NT2/D1 (cell line): ENCODE data around the gene CSNK2A1.

Source experiments
- DNase-seq: peaks from one replicate; pipeline ENCODE4 v3.0.0-alpha.2; 2011; ENCODE audit warnings: low read depth, low spot score
- H3K27me3 ChIP-seq: 2 replicates; pipeline ENCODE4 v1.6.0; 2011; ENCODE audit warnings: mild to moderate bottlenecking; ENCODE audit not compliant: insufficient read length, insufficient read depth
- H3K36me3 ChIP-seq: 2 replicates; pipeline ENCODE4 v1.6.1; 2011; ENCODE audit warnings: mild to moderate bottlenecking, low read length, mixed read lengths; ENCODE audit not compliant: insufficient read depth, insufficient read length
- H3K4me1 ChIP-seq: 2 replicates; pipeline ENCODE4 v1.5.1; 2011; ENCODE audit not compliant: insufficient read depth, insufficient read length
- H3K4me3 ChIP-seq: 2 replicates; pipeline ENCODE4 v1.5.1; 2011; ENCODE audit warnings: low read depth; ENCODE audit not compliant: insufficient read length
- H3K9ac ChIP-seq: 2 replicates; pipeline ENCODE4 v1.6.0; 2011; ENCODE audit warnings: low read depth; ENCODE audit not compliant: insufficient read length
- H3K9me3 ChIP-seq: 2 replicates; pipeline ENCODE4 v1.5.1; 2011; ENCODE audit warnings: mild to moderate bottlenecking, low read length; ENCODE audit not compliant: insufficient read depth
- SUZ12 ChIP-seq: IDR thresholded peaks from 2 replicates; pipeline ENCODE4 v1.6.1; 2011; ENCODE audit not compliant: insufficient read length, insufficient read depth; ENCODE audit errors: extremely low read depth
- YY1 ChIP-seq: IDR thresholded peaks from 2 replicates; pipeline ENCODE4 v1.6.1; 2011; ENCODE audit not compliant: insufficient read length, insufficient read depth
- ZNF274 ChIP-seq: IDR thresholded peaks from 2 replicates; pipeline ENCODE4 v1.6.1; 2011; ENCODE audit warnings: mild to moderate bottlenecking, low read depth, low read length

CSNK2A1 gene

GRCh38 chr20:431012-431904 lies 112.3 kb downstream of the CSNK2A1 start:
- Histone ChIP-seq H3K27me3 (peaks cover 5% of the 10 kb centered on the region), H3K36me3 (peaks cover 83% of the 10 kb centered on the region), H3K4me3 (no peak overlapping the region), H3K9ac (no peak overlapping the region), H3K4me1 (peaks cover 26% of the 10 kb centered on the region), H3K9me3 (no peaks in the 10 kb centered on the region)
- TF ChIP-seq YY1 (no peak), ZNF274 (no peak), SUZ12 (no peak)
- DNase-seq, result peak; percentile 47

DNA sequence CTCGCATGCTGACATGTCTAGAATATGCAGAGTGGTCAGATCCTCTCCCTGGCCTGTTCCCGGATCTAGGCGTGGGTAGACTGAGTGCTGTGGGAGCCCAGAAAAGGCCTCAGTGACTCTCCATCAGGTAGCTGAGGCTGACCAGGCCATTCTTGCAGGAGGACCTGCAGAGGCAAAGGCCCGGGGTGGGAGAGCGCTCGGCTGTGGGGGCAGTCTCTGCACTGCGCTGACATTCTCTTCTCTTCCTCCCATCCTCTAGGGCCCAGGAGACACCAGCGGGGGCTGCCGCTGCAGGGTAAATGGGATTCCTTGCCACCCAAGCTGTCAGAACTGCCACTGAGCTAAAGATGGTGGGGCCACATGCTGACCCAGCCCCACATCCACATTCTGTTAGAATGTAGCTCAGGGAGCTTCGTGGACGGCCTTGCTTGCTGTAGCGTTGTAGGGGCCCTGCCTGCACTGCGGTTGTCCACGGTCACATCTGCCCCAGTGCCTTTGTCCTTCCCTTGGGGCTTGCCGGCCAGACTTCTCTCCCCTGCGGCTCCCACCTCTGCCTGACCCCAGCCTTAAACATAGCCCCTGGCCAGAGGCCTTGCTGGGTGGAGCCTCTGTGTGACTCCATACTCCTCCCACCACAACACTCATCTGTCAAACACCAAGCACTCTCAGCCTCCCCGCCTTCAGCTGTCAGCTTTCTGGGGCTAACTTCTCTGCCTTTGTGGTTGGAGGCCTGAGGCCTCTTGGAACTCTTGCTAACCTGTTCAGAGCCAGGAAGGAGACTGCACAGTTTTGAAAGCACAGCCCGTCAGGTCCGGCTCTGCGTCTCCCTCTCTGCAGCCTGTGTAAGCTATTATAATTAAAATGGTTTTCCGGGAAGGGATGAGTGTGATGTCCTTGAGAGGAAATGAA lies 113.2 kb downstream of the CSNK2A1 start:
- Histone ChIP-seq H3K4me1 (peaks cover 26% of the 10 kb centered on the region), H3K9ac (no peak overlapping the region), H3K4me3 (no peak overlapping the region), H3K9me3 (no peaks in the 10 kb centered on the region), H3K27me3 (peaks cover under 1% of the 10 kb centered on the region), H3K36me3 (peaks cover 75% of the 10 kb centered on the region)
- no peak for DNase-seq
- TF ChIP-seq YY1, result no peak
- TF ChIP-seq SUZ12, result no peak
- TF ChIP-seq ZNF274, result no peak

DNA sequence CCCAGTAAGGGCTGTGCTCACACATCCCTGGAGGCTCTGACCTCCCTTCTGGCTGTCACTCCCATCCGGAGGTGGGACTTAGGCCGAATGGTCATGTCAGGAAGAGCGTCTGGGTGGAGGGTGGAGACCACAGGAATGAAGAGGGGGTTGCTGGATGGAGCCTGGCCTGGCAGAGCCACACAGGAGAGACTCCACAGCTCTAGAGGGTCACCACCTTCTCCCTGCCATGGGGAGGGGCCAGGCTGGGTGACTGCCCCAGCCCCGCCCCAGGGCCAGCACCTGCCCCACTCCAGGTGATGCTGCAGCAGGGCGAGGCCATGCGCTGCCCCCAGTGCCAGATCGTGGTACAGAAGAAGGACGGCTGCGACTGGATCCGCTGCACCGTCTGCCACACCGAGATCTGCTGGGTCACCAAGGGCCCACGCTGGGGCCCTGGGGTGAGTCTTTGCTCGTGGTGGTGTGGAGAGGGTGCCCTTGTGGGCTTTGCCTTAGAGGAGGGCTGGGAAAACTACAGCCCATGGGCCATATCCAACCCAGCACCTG lies 114.9 kb downstream of the CSNK2A1 start:
- peaks cover 74% of the 10 kb centered on the region for H3K36me3 ChIP-seq
- TF ChIP-seq ZNF274, result no peak
- no peak for TF ChIP-seq YY1
- no peak for TF ChIP-seq SUZ12
- no peaks in the 10 kb centered on the region for H3K27me3 ChIP-seq

DNA sequence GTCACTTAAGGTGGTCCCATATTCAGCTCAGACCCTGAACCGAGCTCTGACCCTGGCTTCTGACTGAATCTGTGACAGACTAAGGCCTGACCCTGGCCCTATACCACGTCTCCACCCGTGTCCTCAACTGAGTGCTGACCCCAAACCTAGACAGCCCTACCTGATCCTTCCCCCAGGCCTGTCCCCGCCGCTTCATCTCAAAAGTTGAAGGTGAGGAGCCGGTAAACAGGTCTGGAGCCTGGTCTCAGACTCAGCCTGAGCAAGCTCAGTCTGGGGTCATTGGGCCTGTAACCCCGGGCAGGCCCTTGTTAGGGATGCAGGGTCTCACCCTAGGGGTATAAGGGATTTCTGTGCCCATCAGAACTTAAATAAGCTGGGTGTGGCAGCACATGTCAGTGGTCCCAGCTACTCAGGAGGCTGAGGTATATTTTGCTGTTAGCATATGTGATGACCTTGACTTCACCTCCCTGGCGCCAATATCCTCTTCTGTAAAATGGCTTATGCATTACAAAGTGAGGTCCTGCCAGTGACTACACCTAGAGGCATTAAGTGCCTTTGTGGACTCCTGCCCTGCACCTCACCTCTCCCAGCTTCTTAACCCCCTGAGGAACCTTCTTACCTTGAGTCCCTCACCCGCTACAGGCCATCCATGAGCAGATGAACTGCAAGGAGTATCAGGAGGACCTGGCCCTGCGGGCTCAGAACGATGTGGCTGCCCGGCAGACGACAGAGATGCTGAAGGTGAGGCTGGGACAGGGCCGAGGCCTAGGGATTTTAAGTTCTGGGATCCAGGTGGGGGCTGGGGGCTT lies 115.5 kb downstream of the CSNK2A1 start:
- H3K27me3 ChIP-seq, result no peaks in the 10 kb centered on the region
- H3K9me3 ChIP-seq, result no peaks in the 10 kb centered on the region
- no peak overlapping the region for H3K4me3 ChIP-seq
- H3K4me1 ChIP-seq, result peaks cover 17% of the 10 kb centered on the region
- no peak for DNase-seq
- H3K36me3 ChIP-seq, result peaks cover 73% of the 10 kb centered on the region
- no peak for TF ChIP-seq ZNF274
- no peak for TF ChIP-seq YY1
- TF ChIP-seq SUZ12, result no peak
- no peak overlapping the region for H3K9ac ChIP-seq

More for the DNA sequence above, 114.9 kb downstream of the CSNK2A1 start:
- Histone ChIP-seq H3K9me3 (no peaks in the 10 kb centered on the region), H3K4me3 (no peak overlapping the region), H3K4me1 (peaks cover 20% of the 10 kb centered on the region), H3K9ac (no peak overlapping the region)
- DNase-seq, result no peak

GRCh38 chr20:427401-427800 lies 116.2 kb downstream of the CSNK2A1 start:
- no peaks in the 10 kb centered on the region for H3K9me3 ChIP-seq
- peaks cover 17% of the 10 kb centered on the region for H3K4me1 ChIP-seq
- peaks cover 72% of the 10 kb centered on the region for H3K36me3 ChIP-seq

GRCh38 chr20:426566-426965 lies 117.0 kb downstream of the CSNK2A1 start:
- H3K36me3 ChIP-seq, result peaks cover 72% of the 10 kb centered on the region
- no peak for DNase-seq
- no peak overlapping the region for H3K9ac ChIP-seq
- H3K4me3 ChIP-seq, result no peak overlapping the region
- H3K9me3 ChIP-seq, result no peaks in the 10 kb centered on the region
- H3K4me1 ChIP-seq, result peaks cover 15% of the 10 kb centered on the region
- no peak for TF ChIP-seq SUZ12
- no peak for TF ChIP-seq YY1
- no peak for TF ChIP-seq ZNF274
- H3K27me3 ChIP-seq, result no peaks in the 10 kb centered on the region

More at GRCh38 chr20:427401-427800, 116.2 kb downstream of the CSNK2A1 start:
- H3K4me3 ChIP-seq, result no peak overlapping the region
- H3K27me3 ChIP-seq, result no peaks in the 10 kb centered on the region
- no peak overlapping the region for H3K9ac ChIP-seq
- TF ChIP-seq ZNF274 (no peak), YY1 (no peak), SUZ12 (no peak)
- no peak for DNase-seq
